ENCODE results near the gene LALBA. TPM values are rescaled to one million over a fixed set of nuclear protein-coding genes. Genes with fewer than 3 reads are reported as not detected.

The LALBA gene
- total and polyA plus RNA-seq, 2 of the 8 experiments (the other 6 are each of a cell fraction or from before 2014, with no cell fraction given) = not detected

DNA sequence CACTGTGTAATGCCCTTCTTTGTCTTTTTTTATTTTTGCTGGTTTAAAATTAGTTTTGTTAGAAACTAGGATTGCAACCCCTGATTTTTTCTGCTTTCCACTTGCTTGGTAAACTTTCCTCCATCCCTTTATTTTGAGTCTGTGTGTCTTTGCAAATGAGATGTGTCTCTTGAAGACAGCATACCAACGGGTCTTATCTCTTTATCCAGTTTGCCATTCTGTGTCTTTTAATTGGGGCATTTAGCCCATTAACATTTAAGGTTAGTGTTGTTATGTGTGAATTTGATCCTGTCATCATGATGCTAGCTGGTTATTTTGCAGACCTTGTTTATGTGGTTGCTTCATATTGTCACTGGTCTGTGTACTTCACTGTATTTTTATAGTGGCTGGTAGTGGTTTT is 43.5 kb upstream of the LALBA start:
- Histone ChIP-seq H2BK120ac (replicated peaks; ENCODE audit: low read depth, low read length) (no peak overlapping the region), H3K18ac (ENCODE audit: extremely low read depth, low read length) (no peak overlapping the region), H3K4me1 (replicated peaks in 1 of 4; ENCODE audit: control insufficient read depth in 3 of 4, insufficient read depth in 4 of 4, low read length in 3 of 4) (no peaks in the 10 kb centered on the region), H3K27me3 (replicated peaks in 1 of 4; ENCODE audit: control insufficient read depth in 3 of 4, extremely low read depth in 1 of 4, insufficient read depth in 3 of 4, low read length in 3 of 4) (no peaks in the 10 kb centered on the region), H3K14ac (ENCODE audit: insufficient read length) (no peak overlapping the region), H2AK5ac (ENCODE audit: low read depth, low read length) (no peak overlapping the region), H2BK12ac (ENCODE audit: low read depth, low read length) (no peak overlapping the region), H2BK20ac (ENCODE audit: low read length) (no peak overlapping the region), H3K79me1 (ENCODE audit: low read depth, low read length) (no peaks in the 10 kb centered on the region), H3K9ac (replicated peaks in 1 of 4; ENCODE audit: extremely low read depth in 1 of 4, low read depth in 3 of 4, low read length in 3 of 4) (no peak overlapping the region), H3K4me2 (ENCODE audit: insufficient read depth in 1 of 2, low read depth in 2 of 2, low read length in 2 of 2) (no peak overlapping the region), H4K8ac (ENCODE audit: extremely low read depth, insufficient read depth, low read length) (no peak overlapping the region), H2AFZ (ENCODE audit: low read length) (no peak overlapping the region), H2BK15ac (ENCODE audit: low read length) (no peak overlapping the region), H4K5ac (ENCODE audit: insufficient read length, low read depth, low read length) (no peak overlapping the region), H3K4me3 (ENCODE audit: extremely low read depth in 1 of 4, insufficient read depth in 2 of 4, low read depth in 3 of 4, low read length in 4 of 4) (no peak overlapping the region), H3K4ac (replicated peaks; ENCODE audit: insufficient read length, low read depth, low read length) (no peak overlapping the region), H3K23me2 (ENCODE audit: low read depth, low read length) (no peaks in the 10 kb centered on the region), H4K20me1 (replicated peaks in 1 of 2; ENCODE audit: control insufficient read depth in 1 of 2, insufficient read depth in 2 of 2, low read length in 2 of 2) (no peaks in the 10 kb centered on the region), H3K36me3 (ENCODE audit: control insufficient read depth in 2 of 4, insufficient read depth in 4 of 4, low read length in 3 of 4) (no peaks in the 10 kb centered on the region), H4K91ac (replicated peaks; ENCODE audit: insufficient read length, low read length) (no peak overlapping the region), H2BK5ac (ENCODE audit: low read depth, low read length) (no peak overlapping the region), H3K9me3 (ENCODE audit: insufficient read depth in 2 of 2, low read depth in 1 of 2, low read length in 1 of 2) (peaks cover 3 to 7% of the 10 kb centered on the region in 2 experiments; a peak in 2 of 4 replicates), H3K27ac (ENCODE audit: low read depth, low read length) (no peak overlapping the region), H3K56ac (replicated peaks; ENCODE audit: insufficient read length, low read depth, low read length) (no peak overlapping the region), H3K23ac (ENCODE audit: insufficient read length) (no peak overlapping the region), H3K79me2 (ENCODE audit: control insufficient read depth in 1 of 2, insufficient read depth in 2 of 2, low read length in 2 of 2) (no peaks in the 10 kb centered on the region)
- WGBS, 2 experiments (ENCODE audit: extremely low coverage in 1 of 2, insufficient coverage in 1 of 2, insufficient read length in 1 of 2, insufficient replicate concordance in 2 of 2, low coverage in 1 of 2, low lambda C conversion rate in 2 of 2, missing lambda C conversion rate in 1 of 2) = 88% methylated on average over 1 of the region's 1 CpG; no CpG with 5 or more reads in 1 of the 2 experiments
- ChIA-PET CTCF (ENCODE audit: partially characterized antibody) (interaction anchor here (0.7 to 13.0 kb wide), 2 partner anchors 59 to 72 kb away, joined by 3 to 388 read pairs; no protein-coding TSS in a partner anchor), POLR2A (ENCODE audit: partially characterized antibody) (no interaction called here)
- FAIRE-seq = no peak
- no peak for DNase-seq (ENCODE audit: low read depth in 1 of 2, low spot score in 2 of 2)
- TF ChIP-seq, protein P1, sequence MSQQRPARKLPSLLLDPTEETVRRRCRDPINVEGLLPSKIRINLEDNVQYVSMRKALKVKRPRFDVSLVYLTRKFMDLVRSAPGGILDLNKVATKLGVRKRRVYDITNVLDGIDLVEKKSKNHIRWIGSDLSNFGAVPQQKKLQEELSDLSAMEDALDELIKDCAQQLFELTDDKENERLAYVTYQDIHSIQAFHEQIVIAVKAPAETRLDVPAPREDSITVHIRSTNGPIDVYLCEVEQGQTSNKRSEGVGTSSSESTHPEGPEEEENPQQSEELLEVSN (IDR thresholded peaks at IDR 0.05) = no peak
- TF ChIP-seq SIN3A (conservative IDR thresholded peaks at IDR 0.05 in 1 of 2, IDR thresholded peaks at IDR 0.05 in 1 of 2; ENCODE audit: low read depth in 1 of 2, low read length in 2 of 2) = no peak
- no peak for TF ChIP-seq SAP30 (IDR thresholded peaks at IDR 0.05; ENCODE audit: insufficient read depth, insufficient replicate concordance, low read length)
- TF ChIP-seq BRCA1 (IDR thresholded peaks at IDR 0.05; ENCODE audit: low read depth, low read length) = no peak
- TF ChIP-seq, protein P2, sequence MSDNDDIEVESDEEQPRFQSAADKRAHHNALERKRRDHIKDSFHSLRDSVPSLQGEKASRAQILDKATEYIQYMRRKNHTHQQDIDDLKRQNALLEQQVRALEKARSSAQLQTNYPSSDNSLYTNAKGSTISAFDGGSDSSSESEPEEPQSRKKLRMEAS (IDR thresholded peaks at IDR 0.05) = no peak
- TF ChIP-seq, protein P3, sequence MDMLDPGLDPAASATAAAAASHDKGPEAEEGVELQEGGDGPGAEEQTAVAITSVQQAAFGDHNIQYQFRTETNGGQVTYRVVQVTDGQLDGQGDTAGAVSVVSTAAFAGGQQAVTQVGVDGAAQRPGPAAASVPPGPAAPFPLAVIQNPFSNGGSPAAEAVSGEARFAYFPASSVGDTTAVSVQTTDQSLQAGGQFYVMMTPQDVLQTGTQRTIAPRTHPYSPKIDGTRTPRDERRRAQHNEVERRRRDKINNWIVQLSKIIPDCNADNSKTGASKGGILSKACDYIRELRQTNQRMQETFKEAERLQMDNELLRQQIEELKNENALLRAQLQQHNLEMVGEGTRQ (IDR thresholded peaks at IDR 0.05; ENCODE audit: low read length) = no peak
- TF ChIP-seq CREB1 (IDR thresholded peaks at IDR 0.05) = no peak
- TF ChIP-seq CEBPB (IDR thresholded peaks at IDR 0.05; ENCODE audit: low read depth, low read length) = no peak
- TF ChIP-seq HDAC6 (IDR thresholded peaks at IDR 0.05; ENCODE audit: low read depth, low read length) = no peak
- TF ChIP-seq TEAD4 (IDR thresholded peaks at IDR 0.05; ENCODE audit: low read depth, low read length) = no peak
- no peak for TF ChIP-seq YY1 (IDR thresholded peaks at IDR 0.05; ENCODE audit: low read depth, low read length)
- no peak for TF ChIP-seq SRF (IDR thresholded peaks at IDR 0.05; ENCODE audit: low read depth, low read length)
- no peak for TF ChIP-seq HDAC2 (IDR thresholded peaks at IDR 0.05; ENCODE audit: borderline replicate concordance in 1 of 2, low read depth in 2 of 2, low read length in 2 of 2)

All from H1 (cell line).